Measurements from ENCODE around the gene TMEM59.
A peak's percentile ranks its signal among the peaks of the same experiment; 100 is the strongest.
"Not testable (repeated sequence)": the region's sequence is repeated elsewhere in the genome, so short reads cannot be mapped to it uniquely, and the experiment has no call there.

TMEM59 gene

GRCh38 chr1:54011316-54012007 is 41.5 kb downstream of the TMEM59 start:
- no peak for DNase-seq

DNA sequence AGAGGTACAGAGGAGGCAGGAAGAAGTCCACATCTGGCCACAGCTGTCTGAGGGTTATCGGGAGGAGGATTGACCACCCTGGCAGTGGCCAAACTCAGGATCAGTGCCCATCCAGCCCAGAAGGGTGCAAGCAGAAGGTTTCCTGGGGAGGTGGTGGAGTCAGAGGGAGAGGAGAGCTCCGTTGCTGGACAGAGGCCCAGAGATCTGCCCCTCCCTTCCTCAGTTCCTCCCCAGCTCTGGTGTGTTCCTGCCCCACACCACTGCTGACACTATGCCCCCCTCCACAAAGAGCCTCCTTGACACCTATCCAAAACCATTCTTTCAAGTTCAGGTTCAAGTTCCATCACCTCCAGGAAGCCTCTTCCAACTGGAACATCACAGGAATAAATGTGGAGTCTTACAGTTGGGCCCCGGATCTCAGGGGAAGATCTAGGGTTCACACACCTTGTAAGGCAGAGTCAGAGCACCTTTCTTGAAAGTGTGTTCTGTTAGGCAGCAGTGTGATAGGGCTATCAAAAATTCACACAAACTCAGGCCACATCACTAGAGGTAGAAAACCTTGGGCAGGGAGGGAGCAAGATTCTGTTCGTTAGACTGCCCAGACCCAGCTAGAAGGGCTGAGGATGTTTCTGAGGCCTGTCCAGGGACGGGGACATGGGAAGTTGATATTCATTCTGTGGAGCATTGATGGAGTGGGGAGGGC is 42.4 kb downstream of the TMEM59 start:
- no peak for DNase-seq

DNA sequence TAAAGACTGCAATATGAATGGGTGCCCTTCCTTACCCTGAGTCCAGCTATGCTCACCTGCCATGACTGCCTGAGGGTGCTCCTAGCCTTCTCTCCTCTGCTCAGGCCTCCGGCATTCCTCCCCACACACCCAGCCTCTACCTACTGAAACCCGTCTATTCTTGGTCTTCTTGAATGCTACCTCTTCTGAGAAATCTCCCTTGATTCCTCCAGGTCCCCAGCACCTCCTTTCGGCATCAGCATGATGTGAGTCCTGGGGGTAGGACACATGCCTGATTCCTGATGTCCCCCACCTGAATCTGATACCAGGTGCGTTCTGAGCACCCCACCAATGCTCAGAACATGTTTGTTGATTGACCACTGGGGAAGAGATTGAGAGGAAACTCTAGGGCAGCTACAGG is 43.6 kb downstream of the TMEM59 start:
- DNase-seq, result no peak

GRCh38 chr1:54008876-54009275 is 44.1 kb downstream of the TMEM59 start:
- no peak for DNase-seq

DNA sequence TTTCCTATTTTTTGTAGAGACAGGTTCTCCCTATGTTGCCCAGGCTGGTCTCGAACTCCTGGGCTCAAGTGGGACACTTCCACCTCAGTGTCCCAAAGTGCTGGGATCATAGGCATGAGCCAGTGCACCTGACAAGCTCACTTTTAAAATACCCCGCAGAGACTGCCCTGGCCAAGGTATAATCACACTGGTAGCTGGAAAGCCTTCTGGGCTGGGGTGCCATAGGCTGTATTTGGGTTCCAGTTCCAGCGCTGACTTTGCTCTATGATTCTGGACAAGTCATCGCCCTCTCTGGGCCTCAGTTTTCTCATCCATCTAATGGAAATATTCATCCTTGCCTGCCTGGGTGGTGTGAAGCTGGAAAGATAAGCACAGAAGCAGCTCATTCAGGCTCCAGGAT is 45.4 kb downstream of the TMEM59 start:
- DNase-seq, result no peak

DNA sequence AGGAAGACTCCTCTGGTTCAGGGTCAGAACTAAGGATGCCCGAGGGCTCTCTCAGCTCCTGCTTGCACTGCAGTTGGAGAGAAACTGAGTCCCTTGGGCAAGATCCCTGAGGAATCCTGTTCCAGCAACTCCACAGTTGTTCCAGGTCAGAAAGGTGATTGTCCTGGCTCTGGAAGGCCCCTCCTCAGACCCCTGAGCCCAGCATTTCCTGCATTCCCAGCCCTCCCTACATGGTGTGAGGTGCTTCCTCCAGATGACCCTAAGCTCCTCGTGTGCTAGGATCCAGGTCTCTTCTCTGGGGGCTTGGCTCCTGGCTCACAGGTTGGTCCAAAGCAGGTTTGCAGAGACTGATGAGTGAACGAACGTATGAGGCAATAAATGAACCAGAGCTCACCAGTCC is 46.5 kb downstream of the TMEM59 start:
- DNase-seq, result no peak

DNA sequence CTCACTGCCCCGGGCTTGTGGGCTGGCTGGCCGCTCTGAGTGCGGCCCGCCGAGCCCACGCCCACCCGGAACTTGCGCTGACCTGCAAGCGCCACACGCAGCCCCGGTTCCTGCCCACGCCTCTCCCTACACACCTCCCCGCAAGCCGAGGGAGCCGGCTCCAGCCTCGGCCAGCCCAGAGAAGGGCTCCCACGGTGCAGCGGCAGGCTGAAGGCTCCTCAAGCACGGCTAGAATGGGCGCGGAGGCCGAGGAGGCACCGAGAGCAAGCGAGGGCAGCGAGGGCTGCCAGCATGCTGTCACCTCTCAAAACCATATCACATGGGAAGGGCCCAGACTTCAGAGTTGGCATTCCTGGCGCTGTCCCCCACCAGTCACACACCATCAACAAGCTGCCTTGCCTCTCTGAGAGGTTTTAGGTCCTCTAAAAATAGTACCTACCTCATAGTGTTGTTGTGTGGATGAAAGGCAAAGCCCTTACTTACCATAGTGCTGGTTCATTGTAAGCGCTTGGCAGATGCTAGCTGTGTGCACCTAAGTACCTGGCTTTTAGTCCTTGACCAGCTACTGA is 48.4 kb downstream of the TMEM59 start:
- no peak for DNase-seq

DNA sequence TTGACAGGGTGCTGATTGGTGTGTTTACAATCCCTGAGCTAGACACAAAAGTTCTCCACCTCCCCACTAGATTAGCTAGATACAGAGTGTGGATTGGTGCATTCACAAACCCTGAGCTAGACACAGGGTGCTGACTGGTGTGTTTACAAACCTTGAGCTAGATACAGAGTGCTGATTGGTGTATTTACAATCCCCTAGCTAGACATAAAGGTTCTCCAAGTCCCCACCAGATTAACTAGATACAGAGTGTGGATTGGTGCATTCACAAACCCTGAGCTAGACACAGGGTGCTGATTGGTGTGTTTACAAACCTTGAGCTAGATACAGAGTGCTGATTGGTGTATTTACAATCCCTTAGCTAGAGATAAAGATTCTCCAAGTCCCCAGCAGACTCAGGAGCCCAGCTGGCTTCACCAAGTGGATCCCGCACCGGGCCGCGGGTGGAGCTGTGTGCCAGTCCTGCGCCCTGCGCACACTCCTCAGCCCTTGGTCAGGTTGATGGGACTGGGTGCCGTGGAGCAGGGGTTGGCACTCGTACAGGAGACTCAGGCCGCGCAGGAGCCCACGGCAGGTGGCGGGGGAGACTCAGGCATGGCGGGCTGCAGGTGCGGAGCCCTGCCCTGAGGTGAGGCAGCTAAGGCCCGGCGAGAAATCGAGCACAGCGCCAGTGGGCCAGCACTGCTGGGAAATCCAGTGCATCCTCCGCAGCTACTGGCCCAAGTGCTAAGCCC is 49.1 kb downstream of the TMEM59 start:
- DNase-seq, result not testable (repeated sequence)

DNA sequence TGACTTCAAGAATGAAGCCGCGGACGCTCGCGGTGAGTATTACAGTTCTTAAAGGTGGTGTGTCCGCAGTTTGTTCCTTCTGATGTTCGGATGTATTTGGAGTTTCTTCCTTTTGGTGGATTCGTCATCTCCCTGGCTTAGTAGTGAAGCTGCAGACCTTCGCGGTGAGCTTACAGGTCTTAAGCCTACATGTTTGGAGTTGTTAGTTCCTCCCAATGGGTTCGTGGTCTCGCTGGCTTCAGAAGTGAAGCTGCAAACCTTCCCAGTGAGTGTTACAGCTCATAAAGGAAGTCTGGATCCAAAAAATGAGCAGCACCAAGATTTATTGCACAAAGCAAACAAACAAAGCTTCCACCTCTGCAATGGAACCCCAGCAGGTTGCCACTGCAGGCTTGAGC is 49.8 kb downstream of the TMEM59 start:
- DNase-seq, result no peak

DNA sequence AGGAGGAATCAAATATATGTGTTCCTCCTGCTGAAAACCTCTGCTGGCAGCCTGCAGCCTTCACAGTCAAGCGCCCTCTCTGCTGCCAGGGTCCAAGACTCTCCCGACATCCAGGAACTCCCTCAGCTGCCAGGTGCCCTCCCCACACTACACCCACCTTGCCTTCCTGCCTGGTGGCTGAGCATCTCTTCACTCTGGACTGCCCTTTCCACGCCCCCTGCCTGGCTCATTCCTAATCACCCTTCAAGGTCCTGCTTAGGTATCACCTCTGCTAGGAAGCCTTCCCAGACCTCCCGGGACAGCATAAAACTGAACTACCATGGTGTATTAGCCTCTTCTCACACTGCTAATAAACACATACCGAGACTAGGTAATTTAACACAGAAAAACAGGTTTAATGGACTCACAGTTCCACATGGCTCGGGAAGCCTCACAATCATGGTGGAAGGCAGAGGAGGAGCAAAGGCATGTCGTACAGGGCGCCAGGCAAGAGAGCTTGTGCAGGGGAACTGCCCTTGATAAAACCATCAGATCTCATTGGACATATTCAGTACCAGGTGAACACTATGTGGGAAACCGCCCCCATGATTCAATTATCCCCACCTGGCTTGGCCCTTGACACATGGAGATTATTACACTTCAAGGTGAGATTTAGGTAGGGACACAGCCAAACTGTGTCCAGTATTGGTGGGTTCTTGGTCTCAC is 50.3 kb downstream of the TMEM59 start:
- DNase-seq, result no peak

- DNase-seq, result no peak
These were observed 51.4 kb downstream of the TMEM59 start for GRCh38 chr1:54001591-54001990.

GRCh38 chr1:53999920-54000319 is 53.1 kb downstream of the TMEM59 start:
- DNase-seq, result no peak

DNA sequence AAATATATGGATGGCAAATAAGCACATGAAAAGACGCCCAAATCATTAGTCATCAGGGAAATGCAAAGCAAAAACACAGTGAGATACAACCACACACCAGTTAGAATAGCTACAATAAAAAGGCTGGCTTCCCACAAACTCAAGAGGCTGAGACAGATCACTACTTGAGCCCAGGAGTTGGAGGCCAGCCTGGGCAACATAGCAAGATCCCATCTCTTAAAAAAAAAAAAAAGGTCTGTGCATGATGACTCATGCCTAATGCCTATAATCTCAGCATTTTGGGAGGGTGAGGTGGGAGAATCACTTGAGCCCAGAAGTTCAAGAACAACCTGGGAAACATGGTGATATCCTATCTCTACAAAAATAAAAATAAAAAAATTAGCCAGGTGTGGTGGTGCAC is 54.8 kb downstream of the TMEM59 start:
- no peak for DNase-seq

GRCh38 chr1:53995683-53996082 is 57.3 kb downstream of the TMEM59 start:
- no peak for DNase-seq

DNA sequence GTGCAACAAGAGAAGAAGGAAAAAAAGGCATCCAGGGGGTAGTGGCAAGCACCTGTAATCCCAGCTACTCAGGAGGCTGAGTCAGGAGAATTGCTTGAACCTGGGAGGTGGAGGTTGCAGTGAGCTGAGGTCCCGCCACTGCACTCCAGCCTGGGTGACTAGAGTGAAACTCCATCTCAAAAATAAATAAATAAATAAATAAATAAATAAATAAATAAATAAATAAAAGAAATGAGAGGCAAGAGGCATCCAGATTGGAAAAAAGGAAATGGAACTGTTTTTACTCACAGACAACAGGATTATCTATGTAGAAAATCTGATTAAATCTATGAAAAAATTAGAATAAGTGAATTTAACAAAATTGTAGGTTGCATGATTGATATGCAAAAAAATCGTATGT is 58.5 kb downstream of the TMEM59 start:
- not testable (repeated sequence) for DNase-seq

GRCh38 chr1:53992085-53992874 is 60.7 kb downstream of the TMEM59 start:
- no peak for DNase-seq

GRCh38 chr1:53987880-53988279 is 65.1 kb downstream of the TMEM59 start:
- no peak for DNase-seq

DNA sequence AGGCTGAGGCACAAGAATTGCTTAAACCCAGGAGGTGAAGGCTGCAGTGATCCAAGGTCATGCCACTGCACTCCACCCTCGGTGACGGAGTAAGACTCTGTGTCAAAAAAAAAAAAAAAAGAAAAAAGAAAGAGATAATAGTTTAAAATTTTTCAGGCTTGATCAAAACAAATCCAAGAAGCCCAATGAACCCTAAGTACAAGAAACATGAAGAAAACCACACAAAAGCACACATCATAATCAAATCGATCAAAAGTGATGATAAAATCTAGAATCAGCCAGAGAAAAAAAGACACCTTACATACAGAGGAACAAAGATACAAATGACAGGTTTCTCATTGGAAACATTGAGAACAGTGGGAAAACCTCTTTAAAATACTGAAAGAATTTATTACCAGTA is 66.5 kb downstream of the TMEM59 start:
- peak; percentile 3 for DNase-seq

GRCh38 chr1:53984726-53985125 is 68.3 kb downstream of the TMEM59 start:
- no peak for DNase-seq

GRCh38 chr1:53982763-53983104 is 70.3 kb downstream of the TMEM59 start:
- no peak for DNase-seq

GRCh38 chr1:53982034-53982762 is 70.8 kb downstream of the TMEM59 start:
- no peak for DNase-seq

- DNase-seq, result no peak
These were observed 71.8 kb downstream of the TMEM59 start for GRCh38 chr1:53981220-53981619.

Measured in CD4-positive, alpha-beta T cell treated with Interleukin-12 subunit alpha and Interleukin-12 subunit beta, for 1 hour (primary cell).